Neural progenitor cell (in vitro differentiated cells): ENCODE measurements around the gene REST.

ENCODE experiments used
- EZH2 ChIP-seq: fragments of 200-600 bp; sonication (generic); IDR thresholded peaks from 2 replicates; pipeline ENCODE4 v1.6.1; 2017; ENCODE audit warnings: antibody characterized with exemption, mild to moderate bottlenecking, moderate library complexity
- EZH2phosphoT487 ChIP-seq: fragments of 200-600 bp; sonication (generic); IDR thresholded peaks from 2 replicates; pipeline ENCODE4 v1.6.1; 2017; ENCODE audit warnings: antibody characterized with exemption
- TF ChIP-seq, protein P1 (sequence below): fragments of 200-600 bp; sonication (generic); IDR thresholded peaks from 2 replicates; pipeline ENCODE4 v1.5.1; 2017; ENCODE audit warnings: antibody characterized with exemption, mild to moderate bottlenecking

DNA sequence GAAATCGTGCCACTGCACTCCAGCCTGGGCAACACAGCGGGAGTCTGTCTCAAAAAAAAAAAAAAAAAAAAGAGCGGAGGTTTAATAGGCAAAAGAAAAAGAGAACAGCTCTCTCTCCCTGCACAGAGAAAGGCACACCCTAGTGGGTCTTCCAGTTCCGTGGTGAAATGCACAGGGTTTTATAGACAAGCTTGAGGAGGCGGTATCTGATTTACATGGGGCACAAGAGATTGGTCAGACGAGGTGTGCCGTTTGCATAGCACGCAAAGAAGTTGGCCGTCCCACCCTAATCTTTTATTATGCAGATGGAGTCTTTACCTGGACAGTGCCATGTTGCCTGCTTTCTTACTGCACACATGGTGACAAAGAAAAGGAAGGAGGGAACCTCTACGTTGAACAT is 33.5 kb upstream of the REST start:
- TF ChIP-seq EZH2 (no peak), EZH2phosphoT487 (no peak)
- TF ChIP-seq, protein P1, sequence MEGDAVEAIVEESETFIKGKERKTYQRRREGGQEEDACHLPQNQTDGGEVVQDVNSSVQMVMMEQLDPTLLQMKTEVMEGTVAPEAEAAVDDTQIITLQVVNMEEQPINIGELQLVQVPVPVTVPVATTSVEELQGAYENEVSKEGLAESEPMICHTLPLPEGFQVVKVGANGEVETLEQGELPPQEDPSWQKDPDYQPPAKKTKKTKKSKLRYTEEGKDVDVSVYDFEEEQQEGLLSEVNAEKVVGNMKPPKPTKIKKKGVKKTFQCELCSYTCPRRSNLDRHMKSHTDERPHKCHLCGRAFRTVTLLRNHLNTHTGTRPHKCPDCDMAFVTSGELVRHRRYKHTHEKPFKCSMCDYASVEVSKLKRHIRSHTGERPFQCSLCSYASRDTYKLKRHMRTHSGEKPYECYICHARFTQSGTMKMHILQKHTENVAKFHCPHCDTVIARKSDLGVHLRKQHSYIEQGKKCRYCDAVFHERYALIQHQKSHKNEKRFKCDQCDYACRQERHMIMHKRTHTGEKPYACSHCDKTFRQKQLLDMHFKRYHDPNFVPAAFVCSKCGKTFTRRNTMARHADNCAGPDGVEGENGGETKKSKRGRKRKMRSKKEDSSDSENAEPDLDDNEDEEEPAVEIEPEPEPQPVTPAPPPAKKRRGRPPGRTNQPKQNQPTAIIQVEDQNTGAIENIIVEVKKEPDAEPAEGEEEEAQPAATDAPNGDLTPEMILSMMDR: no peak
